ENCODE measurements around the gene TRIP4.

- TF ChIP-seq CTCF (IDR thresholded peaks at IDR 0.05) (no peak), POLR2A (IDR thresholded peaks at IDR 0.05) (no peak)
Observed at GRCh38 chr15:64343841-64344240, 43.8 kb upstream of the TRIP4 start.

Measured in sigmoid colon (tissue), 3 donors.